Duodenal mucosa (tissue), 2 donors: Measurements from ENCODE around the gene PEPD.
"Not testable (repeated sequence)": the region's sequence is repeated elsewhere in the genome, so short reads cannot be mapped to it uniquely, and the experiment has no call there.

ENCODE experiments used
- H3K27ac ChIP-seq: one replicate; pipeline ENCODE4 v1.7.0; 2013; ENCODE audit warnings: low read depth, low read length
- H3K27me3 ChIP-seq, 2 donors: one replicate each; pipeline ENCODE4 v1.7.0; 2013; ENCODE audit warnings: low read length in 2 of 2, control low read depth in 1 of 2; ENCODE audit not compliant: insufficient read depth in 2 of 2, control insufficient read depth in 1 of 2
- H3K36me3 ChIP-seq, 2 donors: one replicate each; pipeline ENCODE4 v1.7.0; 2013; ENCODE audit warnings: low read length in 2 of 2, control low read depth in 1 of 2; ENCODE audit not compliant: insufficient read depth in 2 of 2, control insufficient read depth in 1 of 2
- H3K4me1 ChIP-seq, 2 donors: one replicate each; pipeline ENCODE4 v1.7.0; 2013; ENCODE audit warnings: low read length in 2 of 2, control low read depth in 1 of 2; ENCODE audit not compliant: insufficient read depth in 2 of 2, control insufficient read depth in 1 of 2
- H3K4me3 ChIP-seq, 2 donors: one replicate each; pipeline ENCODE4 v1.7.0; 2013; ENCODE audit warnings: low read length in 2 of 2, low read depth in 1 of 2
- H3K9ac ChIP-seq, 2 donors: one replicate each; pipeline ENCODE4 v1.7.0; 2013; ENCODE audit warnings: low read length in 2 of 2, low read depth in 1 of 2
- H3K9me3 ChIP-seq, 2 donors: one replicate each; pipeline ENCODE4 v1.7.0; 2013; ENCODE audit warnings: low read length in 2 of 2, control low read depth in 1 of 2; ENCODE audit not compliant: control insufficient read depth in 1 of 2

The PEPD gene

GRCh38 chr19:33557720-33558119 lies 36.1 kb upstream of the PEPD start:
- H3K9ac ChIP-seq: no peak overlapping the region
- H3K27me3 ChIP-seq: peaks cover 0 to 3% of the 10 kb centered on the region in 2 donors
- no peaks in the 10 kb centered on the region for H3K36me3 ChIP-seq
- no peaks in the 10 kb centered on the region for H3K9me3 ChIP-seq
- H3K4me3 ChIP-seq: no peak overlapping the region
- no peak overlapping the region for H3K27ac ChIP-seq
- H3K4me1 ChIP-seq: no peaks in the 10 kb centered on the region

- Histone ChIP-seq H3K9ac (no peak overlapping the region), H3K9me3 (no peaks in the 10 kb centered on the region), H3K27ac (no peak overlapping the region), H3K27me3 (peaks cover 0 to 3% of the 10 kb centered on the region in 2 donors), H3K36me3 (no peaks in the 10 kb centered on the region), H3K4me1 (no peaks in the 10 kb centered on the region), H3K4me3 (no peak overlapping the region)
Measured at GRCh38 chr19:33557196-33557595, 35.6 kb upstream of the PEPD start.

- Histone ChIP-seq H3K27ac (no peak overlapping the region), H3K4me1 (no peaks in the 10 kb centered on the region), H3K36me3 (no peaks in the 10 kb centered on the region), H3K9me3 (no peaks in the 10 kb centered on the region), H3K9ac (no peak overlapping the region), H3K4me3 (no peak overlapping the region), H3K27me3 (peaks cover 0 to 3% of the 10 kb centered on the region in 2 donors)
Measured at GRCh38 chr19:33556261-33556660, 34.7 kb upstream of the PEPD start.

- H3K4me1 ChIP-seq, H3K9ac ChIP-seq, H3K27me3 ChIP-seq, H3K27ac ChIP-seq, H3K4me3 ChIP-seq, H3K9me3 ChIP-seq, H3K36me3 ChIP-seq: not testable (repeated sequence)
Measured at GRCh38 chr19:33555726-33556125, 34.1 kb upstream of the PEPD start.

GRCh38 chr19:33554821-33555220 lies 33.2 kb upstream of the PEPD start:
- Histone ChIP-seq H3K27me3 (peaks cover 0 to 3% of the 10 kb centered on the region in 2 donors), H3K4me1 (no peaks in the 10 kb centered on the region), H3K4me3 (no peak overlapping the region), H3K27ac (no peak overlapping the region), H3K9me3 (no peaks in the 10 kb centered on the region), H3K9ac (no peak overlapping the region), H3K36me3 (no peaks in the 10 kb centered on the region)

- Histone ChIP-seq H3K4me1 (no peaks in the 10 kb centered on the region), H3K36me3 (no peaks in the 10 kb centered on the region), H3K9me3 (no peaks in the 10 kb centered on the region), H3K27ac (no peak overlapping the region), H3K27me3 (peaks cover 0 to 3% of the 10 kb centered on the region in 2 donors), H3K4me3 (no peak overlapping the region), H3K9ac (no peak overlapping the region)
Measured at GRCh38 chr19:33554391-33554790, 32.8 kb upstream of the PEPD start.

GRCh38 chr19:33553530-33554310 lies 32.1 kb upstream of the PEPD start:
- H3K27me3 ChIP-seq: peaks cover 0 to 3% of the 10 kb centered on the region in 2 donors
- no peak overlapping the region for H3K9ac ChIP-seq
- H3K4me3 ChIP-seq: no peak overlapping the region
- no peaks in the 10 kb centered on the region for H3K36me3 ChIP-seq
- H3K4me1 ChIP-seq: no peaks in the 10 kb centered on the region
- no peaks in the 10 kb centered on the region for H3K9me3 ChIP-seq
- no peak overlapping the region for H3K27ac ChIP-seq

GRCh38 chr19:33552928-33553279 lies 31.3 kb upstream of the PEPD start:
- H3K4me3 ChIP-seq: no peak overlapping the region
- no peaks in the 10 kb centered on the region for H3K36me3 ChIP-seq
- H3K27ac ChIP-seq: no peak overlapping the region
- no peaks in the 10 kb centered on the region for H3K4me1 ChIP-seq
- H3K9me3 ChIP-seq: no peaks in the 10 kb centered on the region
- H3K9ac ChIP-seq: no peak overlapping the region
- H3K27me3 ChIP-seq: peaks cover 0 to 3% of the 10 kb centered on the region in 2 donors

- no peaks in the 10 kb centered on the region for H3K9me3 ChIP-seq
- no peaks in the 10 kb centered on the region for H3K36me3 ChIP-seq
- H3K9ac ChIP-seq: no peak overlapping the region
- H3K27me3 ChIP-seq: peaks cover 0 to 3% of the 10 kb centered on the region in 2 donors
- no peak overlapping the region for H3K4me3 ChIP-seq
- H3K27ac ChIP-seq: no peak overlapping the region
- H3K4me1 ChIP-seq: no peaks in the 10 kb centered on the region
Measured at GRCh38 chr19:33552191-33552927, 30.8 kb upstream of the PEPD start.

- peaks cover 0 to 3% of the 10 kb centered on the region in 2 donors for H3K27me3 ChIP-seq
- no peaks in the 10 kb centered on the region for H3K9me3 ChIP-seq
- H3K4me3 ChIP-seq: no peak overlapping the region
- H3K27ac ChIP-seq: no peak overlapping the region
- H3K4me1 ChIP-seq: no peaks in the 10 kb centered on the region
- no peaks in the 10 kb centered on the region for H3K36me3 ChIP-seq
- H3K9ac ChIP-seq: no peak overlapping the region
Measured at GRCh38 chr19:33551676-33552075, 30.1 kb upstream of the PEPD start.
